ENCODE measurements around the gene BPIFA2. TPM values are rescaled to one million over a fixed set of nuclear protein-coding genes. Genes with fewer than 3 reads are reported as not detected.

The BPIFA2 gene
- total and polyA plus RNA-seq, 10 of the 15 experiments (the other 5 are each of a cell fraction or from before 2014, with no cell fraction given) = not detected

DNA sequence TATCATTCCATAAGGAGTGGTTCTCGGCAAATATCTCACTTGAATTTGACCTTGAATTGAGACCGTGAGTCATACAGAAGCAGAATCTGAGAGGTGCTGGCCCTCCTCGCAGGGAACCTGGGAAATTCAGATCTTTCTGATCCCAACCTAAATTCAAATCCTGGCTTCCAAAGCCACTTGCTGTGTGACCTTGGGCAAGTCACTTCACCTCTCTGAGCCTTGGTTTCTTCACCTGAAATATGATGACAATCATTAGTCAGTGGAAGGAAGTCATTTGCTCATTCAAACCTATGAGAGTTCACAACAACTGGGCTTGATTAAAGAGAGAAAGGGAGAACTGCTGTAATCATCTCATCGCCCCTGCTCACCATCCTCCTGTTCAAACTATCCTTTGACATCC lies 56.4 kb downstream of the BPIFA2 start:
- Histone ChIP-seq H3K4me1 (ENCODE audit: control insufficient read depth, insufficient read depth, low read length) (no peaks in the 10 kb centered on the region), H3K36me3 (ENCODE audit: control insufficient read depth in 2 of 2, insufficient read depth in 2 of 2, low read length in 1 of 2) (no peaks in the 10 kb centered on the region), H3K4me2 (ENCODE audit: control insufficient read depth, insufficient read depth) (no peak overlapping the region), H3K27ac (ENCODE audit: control insufficient read depth, insufficient read depth) (no peak overlapping the region), H4K20me1 (ENCODE audit: control insufficient read depth, insufficient read depth) (no peaks in the 10 kb centered on the region), H3K9me3 (replicated peaks; ENCODE audit: control insufficient read depth, insufficient read depth, low read length) (no peaks in the 10 kb centered on the region), H2AFZ (ENCODE audit: control insufficient read depth, low read depth, low read length) (no peak overlapping the region), H3K4me3 (no peak overlapping the region), H3K27me3 (replicated peaks in 1 of 2; ENCODE audit: control insufficient read depth in 2 of 2, insufficient read depth in 2 of 2, low read length in 1 of 2) (peaks cover 0 to 3% of the 10 kb centered on the region in 2 experiments; a peak in 2 of 4 replicates), H3K9ac (ENCODE audit: control insufficient read depth, insufficient read depth, low read length) (no peak overlapping the region), H3K79me2 (ENCODE audit: control insufficient read depth, insufficient read depth, low read length) (no peaks in the 10 kb centered on the region)
- CTCF ChIA-PET = no interaction called here
- in situ Hi-C loops (cut with MboI) = no loop called here
- RAD21 ChIA-PET (ENCODE audit: unreplicated experiment) = no interaction called here
- POLR2A ChIA-PET = no interaction called here
- intact Hi-C loops (cut with micrococcal nuclease; ENCODE audit: unreplicated experiment) = no loop called here
- no peak for TF ChIP-seq CREB1 (IDR thresholded peaks at IDR 0.05; ENCODE audit: low read depth)
- no peak for TF ChIP-seq IKZF2 (IDR thresholded peaks at IDR 0.05)
- no peak for TF ChIP-seq SIX5 (IDR thresholded peaks at IDR 0.05; ENCODE audit: low read depth, low read length, severe bottlenecking)
- TF ChIP-seq PML (IDR thresholded peaks at IDR 0.05; ENCODE audit: low read length) = no peak
- TF ChIP-seq ZNF217 (IDR thresholded peaks at IDR 0.05) = no peak
- no peak for TF ChIP-seq ZNF622 (IDR thresholded peaks at IDR 0.05)
- no peak for TF ChIP-seq SP1 (IDR thresholded peaks at IDR 0.05; ENCODE audit: low read depth, low read length)
- TF ChIP-seq NFXL1 (IDR thresholded peaks at IDR 0.05; ENCODE audit: borderline replicate concordance) = no peak
- no peak for TF ChIP-seq IKZF1 (conservative IDR thresholded peaks at IDR 0.05)
- TF ChIP-seq YY1 (IDR thresholded peaks at IDR 0.05; ENCODE audit: low read depth, low read length) = no peak
- SMC1A ChIA-PET (ENCODE audit: uncharacterized antibody, unreplicated experiment) = no interaction called here
- WGBS (ENCODE audit: insufficient coverage, insufficient replicate concordance, low lambda C conversion rate, missing lambda C conversion rate) = 19% methylated on average over 4 of the region's 4 CpGs
- no peak for DNase-seq (ENCODE audit: low read depth, low spot score)
- BruUV-seq (replicated peaks) = no TSS peak
- no peak for ATAC-seq
- FAIRE-seq = no peak

DNA sequence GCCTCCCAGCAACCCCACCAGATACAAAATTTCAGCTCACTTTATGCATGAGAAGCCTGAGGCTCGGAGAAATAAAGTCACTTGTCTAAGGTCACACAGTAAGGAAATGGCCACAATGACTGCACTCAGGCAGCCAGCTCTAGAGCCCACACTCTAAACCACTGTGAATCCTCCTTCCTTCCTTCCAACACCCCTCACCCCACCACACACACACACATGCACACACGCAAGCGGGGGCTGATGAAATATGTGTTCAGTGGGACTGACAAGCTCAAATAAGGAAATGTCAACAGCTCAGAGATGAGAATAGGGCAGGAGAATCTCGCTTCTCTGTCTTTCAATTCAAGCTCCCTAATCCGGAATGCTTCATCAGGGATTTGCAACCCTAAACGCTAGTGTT lies 61.9 kb downstream of the BPIFA2 start:
- Histone ChIP-seq H3K9ac (ENCODE audit: control insufficient read depth, insufficient read depth, low read length) (no peak overlapping the region), H4K20me1 (ENCODE audit: control insufficient read depth, insufficient read depth) (no peaks in the 10 kb centered on the region), H3K79me2 (ENCODE audit: control insufficient read depth, insufficient read depth, low read length) (no peaks in the 10 kb centered on the region), H3K4me1 (ENCODE audit: control insufficient read depth, insufficient read depth, low read length) (no peaks in the 10 kb centered on the region), H3K27me3 (replicated peaks in 1 of 2; ENCODE audit: control insufficient read depth in 2 of 2, insufficient read depth in 2 of 2, low read length in 1 of 2) (peaks cover 0 to 3% of the 10 kb centered on the region in 2 experiments; a peak in 3 of 4 replicates), H3K4me2 (ENCODE audit: control insufficient read depth, insufficient read depth) (no peak overlapping the region), H2AFZ (ENCODE audit: control insufficient read depth, low read depth, low read length) (no peak overlapping the region), H3K4me3 (no peak overlapping the region), H3K36me3 (ENCODE audit: control insufficient read depth in 2 of 2, insufficient read depth in 2 of 2, low read length in 1 of 2) (no peaks in the 10 kb centered on the region), H3K27ac (ENCODE audit: control insufficient read depth, insufficient read depth) (no peak overlapping the region), H3K9me3 (replicated peaks; ENCODE audit: control insufficient read depth, insufficient read depth, low read length) (no peaks in the 10 kb centered on the region)
- FAIRE-seq (no peak), ATAC-seq (no peak), DNase-seq (ENCODE audit: low read depth, low spot score) (no peak)
- WGBS (ENCODE audit: insufficient coverage, insufficient replicate concordance, low lambda C conversion rate, missing lambda C conversion rate) = 41% methylated on average over 6 of the region's 6 CpGs
- ChIA-PET POLR2A (no interaction called here), CTCF (interaction anchor here (1.5 kb wide), 1 partner anchor 9 kb away, joined by 3 read pairs; no protein-coding TSS in a partner anchor), SMC1A (ENCODE audit: uncharacterized antibody, unreplicated experiment) (interaction anchor here (0.6 kb wide), 1 partner anchor 25 kb away, joined by 3 read pairs; no protein-coding TSS in a partner anchor), RAD21 (ENCODE audit: unreplicated experiment) (no interaction called here)
- in situ Hi-C loops (cut with MboI) (no loop called here), intact Hi-C loops (cut with micrococcal nuclease; ENCODE audit: unreplicated experiment) (no loop called here)
- no TSS peak for BruUV-seq (replicated peaks)
- TF ChIP-seq SMARCA5 (IDR thresholded peaks at IDR 0.05) (no peak), SMC3 (IDR thresholded peaks at IDR 0.05; ENCODE audit: borderline replicate concordance, low read length) (no peak), RB1 (IDR thresholded peaks at IDR 0.05; ENCODE audit: borderline replicate concordance) (no peak), ZNF207 (IDR thresholded peaks at IDR 0.05; ENCODE audit: borderline replicate concordance) (no peak), JUND (IDR thresholded peaks at IDR 0.05; ENCODE audit: low read depth, low read length) (no peak), RFX5 (IDR thresholded peaks at IDR 0.05; ENCODE audit: low read depth, low read length) (no peak), SRF (IDR thresholded peaks at IDR 0.05; ENCODE audit: low read depth in 2 of 2, low read length in 2 of 2) (no peak)
- TF ChIP-seq, protein P1, sequence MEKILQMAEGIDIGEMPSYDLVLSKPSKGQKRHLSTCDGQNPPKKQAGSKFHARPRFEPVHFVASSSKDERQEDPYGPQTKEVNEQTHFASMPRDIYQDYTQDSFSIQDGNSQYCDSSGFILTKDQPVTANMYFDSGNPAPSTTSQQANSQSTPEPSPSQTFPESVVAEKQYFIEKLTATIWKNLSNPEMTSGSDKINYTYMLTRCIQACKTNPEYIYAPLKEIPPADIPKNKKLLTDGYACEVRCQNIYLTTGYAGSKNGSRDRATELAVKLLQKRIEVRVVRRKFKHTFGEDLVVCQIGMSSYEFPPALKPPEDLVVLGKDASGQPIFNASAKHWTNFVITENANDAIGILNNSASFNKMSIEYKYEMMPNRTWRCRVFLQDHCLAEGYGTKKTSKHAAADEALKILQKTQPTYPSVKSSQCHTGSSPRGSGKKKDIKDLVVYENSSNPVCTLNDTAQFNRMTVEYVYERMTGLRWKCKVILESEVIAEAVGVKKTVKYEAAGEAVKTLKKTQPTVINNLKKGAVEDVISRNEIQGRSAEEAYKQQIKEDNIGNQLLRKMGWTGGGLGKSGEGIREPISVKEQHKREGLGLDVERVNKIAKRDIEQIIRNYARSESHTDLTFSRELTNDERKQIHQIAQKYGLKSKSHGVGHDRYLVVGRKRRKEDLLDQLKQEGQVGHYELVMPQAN (conservative IDR thresholded peaks at IDR 0.05) = no peak
